Loucy (cell line): Measurements from ENCODE around the gene LAMA5.

ENCODE experiments used
- H2AFZ ChIP-seq: fragments of 200-600 bp; sonication (generic); 2 replicates; pipeline ENCODE4 v1.6.0; 2016; ENCODE audit warnings: antibody characterized with exemption, mild to moderate bottlenecking, low read length, moderate library complexity
- H3F3A ChIP-seq: fragments of 200-600 bp; 2 replicates; pipeline ENCODE4 v1.6.0; 2016; ENCODE audit warnings: antibody characterized with exemption, low read depth, mild to moderate bottlenecking
- H3K27me3 ChIP-seq: fragments of 200-600 bp; sonication (generic); 2 replicates; pipeline ENCODE4 v1.6.1; 2014; ENCODE audit warnings: low read length, mild to moderate bottlenecking; ENCODE audit not compliant: insufficient read depth, poor library complexity, severe bottlenecking
- H3K36me3 ChIP-seq: fragments of 200-600 bp; sonication (generic); 2 replicates; pipeline ENCODE4 v1.6.1; 2016; ENCODE audit warnings: low read length; ENCODE audit not compliant: insufficient read depth
- H3K4me1 ChIP-seq: fragments of 200-600 bp; sonication (generic); 2 replicates; pipeline ENCODE4 v1.5.1; 2014; ENCODE audit warnings: low read length, mild to moderate bottlenecking; ENCODE audit not compliant: insufficient read depth, poor library complexity, severe bottlenecking
- H3K4me2 ChIP-seq: fragments of 200-600 bp; sonication (generic); 2 replicates; pipeline ENCODE4 v1.6.0; 2014; ENCODE audit warnings: antibody characterized with exemption, low read length, low read depth, mild to moderate bottlenecking; ENCODE audit not compliant: poor library complexity, severe bottlenecking
- H3K4me3 ChIP-seq: fragments of 200-600 bp; sonication (generic); 2 replicates; pipeline ENCODE4 v1.5.1; 2014; ENCODE audit warnings: low read length, mild to moderate bottlenecking, mixed read lengths; ENCODE audit not compliant: poor library complexity, severe bottlenecking
- H3K79me2 ChIP-seq: fragments of 200-600 bp; sonication (generic); 2 replicates; pipeline ENCODE4 v1.6.1; 2014; ENCODE audit warnings: low read length; ENCODE audit not compliant: insufficient read depth
- H3K9ac ChIP-seq: fragments of 200-600 bp; sonication (generic); 2 replicates; pipeline ENCODE4 v1.6.0; 2014; ENCODE audit warnings: mild to moderate bottlenecking, low read depth, low read length, moderate library complexity; ENCODE audit not compliant: poor library complexity, severe bottlenecking
- H3K9me2 ChIP-seq: fragments of 200-600 bp; sonication (generic); replicated peaks from 2 replicates; pipeline ENCODE4 v1.6.1; 2016; ENCODE audit warnings: low read depth, low read length, mixed read lengths
- H3K9me3 ChIP-seq: fragments of 200-600 bp; sonication (generic); 2 replicates; pipeline ENCODE4 v1.6.1; 2014; ENCODE audit warnings: mild to moderate bottlenecking, antibody characterized with exemption, low read length, low read depth; ENCODE audit not compliant: insufficient read depth
- H4K20me1 ChIP-seq: fragments of 200-600 bp; sonication (generic); 2 replicates; pipeline ENCODE4 v1.6.0; 2014; ENCODE audit warnings: antibody characterized with exemption, low read length, mild to moderate bottlenecking; ENCODE audit not compliant: insufficient read depth, poor library complexity, severe bottlenecking
- CTCF ChIP-seq: fragments of 200-600 bp; sonication (generic); conservative IDR thresholded peaks from 2 replicates; pipeline ENCODE4 v1.5.1; 2014; ENCODE audit warnings: mild to moderate bottlenecking, antibody characterized with exemption, low read length
- EZH2phosphoT487 ChIP-seq: fragments of 200-600 bp; IDR thresholded peaks from 2 replicates; pipeline ENCODE4 v1.6.1; 2018; ENCODE audit warnings: antibody characterized with exemption, mild to moderate bottlenecking, moderate library complexity, borderline replicate concordance

Gene LAMA5

DNA sequence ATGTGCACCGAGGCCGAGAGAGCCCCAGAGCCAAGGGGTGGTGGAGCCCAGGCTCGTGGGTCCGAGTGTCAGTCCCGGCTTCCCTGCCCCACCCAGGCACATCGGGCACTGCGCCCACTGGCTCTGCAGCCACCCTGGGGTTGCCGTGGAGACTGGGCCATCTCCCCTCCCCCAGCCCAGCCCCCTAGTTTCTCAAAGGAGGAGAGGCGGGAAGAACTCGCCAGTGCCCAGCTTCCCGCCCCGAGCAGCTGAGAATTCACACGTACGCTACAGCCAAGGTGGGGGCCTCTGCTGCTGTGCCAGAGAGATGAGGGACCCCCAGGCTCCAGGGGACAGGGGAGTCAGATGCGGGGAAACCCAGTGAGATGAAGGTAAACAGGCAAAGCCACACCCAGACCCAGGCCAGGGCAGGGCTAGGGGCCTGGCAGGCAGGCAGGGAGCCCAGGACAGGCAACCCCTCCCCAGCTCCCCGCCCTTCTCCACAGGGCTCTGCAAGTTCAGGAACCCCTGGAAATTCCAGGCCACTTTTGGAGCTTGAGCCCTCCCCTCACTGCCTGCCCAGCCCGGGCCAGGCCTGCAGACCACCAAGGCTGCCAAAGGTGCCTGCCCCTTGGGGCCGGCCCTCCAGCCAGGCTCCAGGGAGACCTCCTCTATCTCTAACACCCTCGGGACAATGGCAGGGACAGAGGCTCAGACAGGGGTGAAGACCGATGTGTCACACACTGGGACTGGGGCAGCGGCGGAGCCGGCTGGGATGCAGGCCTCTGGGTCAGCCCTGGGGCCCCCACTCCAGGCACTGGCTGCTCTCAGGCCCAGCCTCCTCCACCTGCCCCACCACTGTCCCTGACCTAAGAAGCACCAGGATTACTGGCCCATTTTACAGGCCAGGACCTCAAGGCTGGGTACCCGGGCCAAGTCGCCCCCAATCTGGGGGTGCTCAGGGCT lies 6.0 kb downstream of the LAMA5 start:
- no peak overlapping the region for H3K4me3 ChIP-seq
- no peaks in the 10 kb centered on the region for H3K27me3 ChIP-seq
- H3K4me2 ChIP-seq = no peak overlapping the region
- H2AFZ ChIP-seq = no peak overlapping the region
- no peak for TF ChIP-seq EZH2phosphoT487
- no peak overlapping the region for H3K9ac ChIP-seq
- no peaks in the 10 kb centered on the region for H4K20me1 ChIP-seq
- H3F3A ChIP-seq = no peaks in the 10 kb centered on the region
- no peaks in the 10 kb centered on the region for H3K36me3 ChIP-seq
- no peaks in the 10 kb centered on the region for H3K4me1 ChIP-seq
- no peaks in the 10 kb centered on the region for H3K9me2 ChIP-seq
- no peaks in the 10 kb centered on the region for H3K9me3 ChIP-seq
- no peaks in the 10 kb centered on the region for H3K79me2 ChIP-seq

DNA sequence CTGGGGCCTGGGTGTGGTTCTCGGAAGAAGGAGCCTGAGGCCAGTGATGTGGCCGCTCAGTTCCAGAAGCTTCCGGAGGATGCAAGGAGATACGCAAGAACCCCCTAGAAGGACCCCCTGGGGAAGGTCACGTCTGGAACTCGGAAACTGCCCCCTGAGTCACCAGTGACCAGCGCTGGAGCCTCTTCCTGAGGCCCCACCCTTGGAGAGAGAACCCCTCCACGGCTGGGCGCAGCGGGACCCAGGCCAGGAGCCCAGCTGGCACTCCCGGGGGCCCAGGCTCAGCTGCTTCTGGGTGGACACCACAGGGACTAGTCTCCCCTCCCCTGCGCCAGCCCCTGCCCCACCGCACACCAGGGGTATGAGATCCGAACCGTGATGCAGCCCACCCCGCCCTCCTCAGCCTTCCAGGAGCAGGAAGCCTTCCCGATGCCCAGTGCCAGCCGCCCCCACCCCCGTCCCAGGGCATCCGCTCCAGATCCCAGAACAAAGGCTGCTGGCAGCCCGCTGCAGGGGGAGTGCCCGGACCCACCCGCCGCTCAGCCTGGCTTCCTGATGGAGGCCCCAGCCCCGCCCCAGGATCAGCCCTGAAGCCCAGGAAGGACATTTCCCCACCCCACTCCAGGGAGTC lies 7.5 kb downstream of the LAMA5 start:
- H3K4me3 ChIP-seq = no peak overlapping the region
- H3K36me3 ChIP-seq = no peaks in the 10 kb centered on the region
- H3K9me2 ChIP-seq = no peaks in the 10 kb centered on the region
- H3K4me1 ChIP-seq = no peaks in the 10 kb centered on the region
- H3K27me3 ChIP-seq = no peaks in the 10 kb centered on the region
- no peak overlapping the region for H3K9ac ChIP-seq
- no peaks in the 10 kb centered on the region for H4K20me1 ChIP-seq
- no peak overlapping the region for H3K4me2 ChIP-seq
- H3K9me3 ChIP-seq = no peaks in the 10 kb centered on the region
- H3K79me2 ChIP-seq = no peaks in the 10 kb centered on the region
- H2AFZ ChIP-seq = no peak overlapping the region
- H3F3A ChIP-seq = no peaks in the 10 kb centered on the region
- TF ChIP-seq CTCF (no peak), EZH2phosphoT487 (no peak)

GRCh38 chr20:62359043-62359490 lies 8.0 kb downstream of the LAMA5 start:
- no peak overlapping the region for H3K9ac ChIP-seq
- no peak overlapping the region for H3K4me3 ChIP-seq
- no peak overlapping the region for H2AFZ ChIP-seq
- no peaks in the 10 kb centered on the region for H3K4me1 ChIP-seq
- H3K27me3 ChIP-seq = no peaks in the 10 kb centered on the region
- no peaks in the 10 kb centered on the region for H3K79me2 ChIP-seq
- H3F3A ChIP-seq = no peaks in the 10 kb centered on the region
- no peaks in the 10 kb centered on the region for H3K9me2 ChIP-seq
- H3K4me2 ChIP-seq = no peak overlapping the region
- H3K9me3 ChIP-seq = no peaks in the 10 kb centered on the region
- no peaks in the 10 kb centered on the region for H4K20me1 ChIP-seq
- H3K36me3 ChIP-seq = no peaks in the 10 kb centered on the region
- no peak for TF ChIP-seq CTCF
- no peak for TF ChIP-seq EZH2phosphoT487
